ENCODE data around the gene TTC38. TPM values are rescaled to one million over a fixed set of nuclear protein-coding genes. Genes with fewer than 3 reads are reported as not detected.

The TTC38 gene
- total RNA-seq, 1 experiment from 2014 or later = 26.8 TPM

DNA sequence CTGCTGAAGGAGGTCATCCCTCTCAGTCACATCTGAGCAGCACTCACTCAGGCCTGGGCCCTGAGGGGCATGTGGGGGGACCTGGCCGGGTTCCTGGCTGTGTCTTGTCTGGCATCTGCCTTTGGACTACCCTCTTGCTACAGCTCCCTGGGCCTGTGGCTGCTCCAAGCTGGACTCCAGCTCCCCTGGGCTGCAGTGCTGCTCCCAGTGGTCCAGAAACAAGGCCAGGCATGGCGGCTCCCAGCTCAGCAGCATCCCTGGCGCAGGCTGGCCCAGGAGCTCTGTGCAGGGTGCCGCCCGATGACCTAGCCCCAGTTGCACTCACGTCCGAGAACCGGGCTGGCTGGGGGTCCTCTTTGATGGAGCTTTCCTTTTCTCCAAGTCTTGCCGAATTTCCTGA is 23.0 kb upstream of the TTC38 start:
- POLR2A ChIA-PET (ENCODE audit: unreplicated experiment) = no interaction called here
- TF ChIP-seq EZH2 (IDR thresholded peaks at IDR 0.05; ENCODE audit: low read length, unreplicated experiment) (no peak), EZH2phosphoT487 (IDR thresholded peaks at IDR 0.05; ENCODE audit: borderline replicate concordance, low read length) (no peak)
- TF ChIP-seq, protein P1, sequence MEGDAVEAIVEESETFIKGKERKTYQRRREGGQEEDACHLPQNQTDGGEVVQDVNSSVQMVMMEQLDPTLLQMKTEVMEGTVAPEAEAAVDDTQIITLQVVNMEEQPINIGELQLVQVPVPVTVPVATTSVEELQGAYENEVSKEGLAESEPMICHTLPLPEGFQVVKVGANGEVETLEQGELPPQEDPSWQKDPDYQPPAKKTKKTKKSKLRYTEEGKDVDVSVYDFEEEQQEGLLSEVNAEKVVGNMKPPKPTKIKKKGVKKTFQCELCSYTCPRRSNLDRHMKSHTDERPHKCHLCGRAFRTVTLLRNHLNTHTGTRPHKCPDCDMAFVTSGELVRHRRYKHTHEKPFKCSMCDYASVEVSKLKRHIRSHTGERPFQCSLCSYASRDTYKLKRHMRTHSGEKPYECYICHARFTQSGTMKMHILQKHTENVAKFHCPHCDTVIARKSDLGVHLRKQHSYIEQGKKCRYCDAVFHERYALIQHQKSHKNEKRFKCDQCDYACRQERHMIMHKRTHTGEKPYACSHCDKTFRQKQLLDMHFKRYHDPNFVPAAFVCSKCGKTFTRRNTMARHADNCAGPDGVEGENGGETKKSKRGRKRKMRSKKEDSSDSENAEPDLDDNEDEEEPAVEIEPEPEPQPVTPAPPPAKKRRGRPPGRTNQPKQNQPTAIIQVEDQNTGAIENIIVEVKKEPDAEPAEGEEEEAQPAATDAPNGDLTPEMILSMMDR (conservative IDR thresholded peaks at IDR 0.05; ENCODE audit: low read depth, low read length) = no peak
- no peak overlapping the region for H3K9ac ChIP-seq (ENCODE audit: low read length)
- BruUV-seq (replicated peaks) = no TSS peak
- no peak overlapping the region for H3K27ac ChIP-seq (ENCODE audit: low read length)
- no peak overlapping the region for H2AFZ ChIP-seq (ENCODE audit: low read length)
- intact Hi-C loops (cut with micrococcal nuclease) = no loop called here
- no peak for DNase-seq
- H3K4me2 ChIP-seq (ENCODE audit: low read length) = no peak overlapping the region
- CTCF ChIA-PET = no interaction called here
- H3K36me3 ChIP-seq (ENCODE audit: low read depth, low read length) = no peaks in the 10 kb centered on the region
- H3K9me3 ChIP-seq (ENCODE audit: low read length) = no peaks in the 10 kb centered on the region
- no peaks in the 10 kb centered on the region for H3F3A ChIP-seq (ENCODE audit: low read length, unreplicated experiment)
- H3K27me3 ChIP-seq (ENCODE audit: low read length) = no peaks in the 10 kb centered on the region
- H3K4me3 ChIP-seq (ENCODE audit: low read length) = no peak overlapping the region
- no peaks in the 10 kb centered on the region for H4K20me1 ChIP-seq (ENCODE audit: low read length)
- no peak for ATAC-seq
- H3K79me2 ChIP-seq (ENCODE audit: low read length) = 0 out of 2 replicates have a peak, but pooled peaks cover 6% of the 10 kb centered on the region
- H3K4me1 ChIP-seq (ENCODE audit: insufficient read depth, low read length) = no peaks in the 10 kb centered on the region
- no peaks in the 10 kb centered on the region for H3K9me2 ChIP-seq (replicated peaks; ENCODE audit: low read length)

DNA sequence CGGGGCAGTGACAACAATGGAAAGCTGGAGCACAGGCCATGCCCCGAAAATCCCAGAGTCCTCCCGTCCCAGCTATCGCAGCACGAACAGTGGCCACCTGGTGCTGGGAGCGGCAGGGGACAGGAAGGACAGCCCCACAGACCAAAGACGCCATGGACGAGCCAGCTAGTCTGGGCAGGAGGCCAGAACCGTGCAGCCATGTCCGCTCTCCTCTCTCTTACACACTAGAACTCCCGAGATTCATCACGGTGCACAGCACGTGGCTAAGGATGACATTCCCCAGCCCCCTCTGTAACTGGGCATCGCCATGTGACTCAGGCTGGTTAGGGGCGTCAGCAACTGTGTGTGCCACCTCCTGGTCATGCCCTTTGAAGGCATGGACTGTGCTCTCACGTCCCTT is 22.3 kb upstream of the TTC38 start:
- ATAC-seq (no peak), DNase-seq (no peak)
- Histone ChIP-seq H3K9ac (ENCODE audit: low read length) (no peak overlapping the region), H2AFZ (ENCODE audit: low read length) (no peak overlapping the region), H3K4me3 (ENCODE audit: low read length) (no peak overlapping the region), H3K4me1 (ENCODE audit: insufficient read depth, low read length) (peaks cover under 1% of the 10 kb centered on the region; the same call in 1 of the 2 replicates), H3F3A (ENCODE audit: low read length, unreplicated experiment) (no peaks in the 10 kb centered on the region), H4K20me1 (ENCODE audit: low read length) (no peaks in the 10 kb centered on the region), H3K79me2 (ENCODE audit: low read length) (peaks cover 8% of the 10 kb centered on the region), H3K27ac (ENCODE audit: low read length) (no peak overlapping the region), H3K9me2 (replicated peaks; ENCODE audit: low read length) (no peaks in the 10 kb centered on the region), H3K4me2 (ENCODE audit: low read length) (no peak overlapping the region), H3K27me3 (ENCODE audit: low read length) (no peaks in the 10 kb centered on the region), H3K9me3 (ENCODE audit: low read length) (no peaks in the 10 kb centered on the region), H3K36me3 (ENCODE audit: low read depth, low read length) (no peaks in the 10 kb centered on the region)
- intact Hi-C loops (cut with micrococcal nuclease) = no loop called here
- BruUV-seq (replicated peaks) = no TSS peak
- ChIA-PET POLR2A (ENCODE audit: unreplicated experiment) (no interaction called here), CTCF (no interaction called here)
- TF ChIP-seq EZH2 (IDR thresholded peaks at IDR 0.05; ENCODE audit: low read length, unreplicated experiment) (no peak), EZH2phosphoT487 (IDR thresholded peaks at IDR 0.05; ENCODE audit: borderline replicate concordance, low read length) (no peak)
- TF ChIP-seq, protein P1 (conservative IDR thresholded peaks at IDR 0.05; ENCODE audit: low read depth, low read length) = no peak

DNA sequence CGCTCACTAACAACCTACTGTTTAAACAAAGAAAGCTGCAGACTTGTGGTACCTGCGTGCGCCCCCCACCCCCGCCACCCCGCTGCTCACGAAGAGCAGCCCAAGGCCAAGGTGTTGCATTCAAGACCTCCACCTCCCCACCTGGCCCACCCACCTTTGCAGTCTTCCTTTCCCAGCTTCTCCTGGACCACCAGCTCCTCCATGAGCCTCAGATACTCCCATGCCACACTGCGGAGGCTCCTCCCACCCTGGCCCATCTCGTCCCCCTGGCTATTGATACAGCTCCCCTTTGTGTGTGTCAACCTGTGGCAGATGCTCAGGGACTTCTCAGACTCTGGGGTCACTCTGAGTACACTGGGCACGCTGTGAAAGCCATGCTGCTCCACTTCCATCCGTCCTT is 21.6 kb upstream of the TTC38 start:
- Histone ChIP-seq H3K27ac (ENCODE audit: low read length) (no peak overlapping the region), H3K9me3 (ENCODE audit: low read length) (no peaks in the 10 kb centered on the region), H3K79me2 (ENCODE audit: low read length) (peaks cover 14% of the 10 kb centered on the region), H4K20me1 (ENCODE audit: low read length) (no peaks in the 10 kb centered on the region), H2AFZ (ENCODE audit: low read length) (no peak overlapping the region), H3K36me3 (ENCODE audit: low read depth, low read length) (no peaks in the 10 kb centered on the region), H3K9ac (ENCODE audit: low read length) (no peak overlapping the region), H3K4me1 (ENCODE audit: insufficient read depth, low read length) (peaks cover 7% of the 10 kb centered on the region), H3K4me2 (ENCODE audit: low read length) (no peak overlapping the region), H3K27me3 (ENCODE audit: low read length) (no peaks in the 10 kb centered on the region), H3K4me3 (ENCODE audit: low read length) (no peak overlapping the region), H3F3A (ENCODE audit: low read length, unreplicated experiment) (no peaks in the 10 kb centered on the region), H3K9me2 (replicated peaks; ENCODE audit: low read length) (no peaks in the 10 kb centered on the region)
- BruUV-seq (replicated peaks) = no TSS peak
- DNase-seq = no peak
- CTCF ChIA-PET = no interaction called here
- intact Hi-C loops (cut with micrococcal nuclease) = no loop called here
- ATAC-seq = no peak
- TF ChIP-seq EZH2phosphoT487 (IDR thresholded peaks at IDR 0.05; ENCODE audit: borderline replicate concordance, low read length) = no peak
- TF ChIP-seq EZH2 (IDR thresholded peaks at IDR 0.05; ENCODE audit: low read length, unreplicated experiment) = no peak
- TF ChIP-seq, protein P1 (conservative IDR thresholded peaks at IDR 0.05; ENCODE audit: low read depth, low read length) = no peak
- POLR2A ChIA-PET (ENCODE audit: unreplicated experiment) = interaction anchor here (0.5 kb wide), 1 partner anchor 68 kb away, joined by 4 read pairs; no protein-coding TSS in a partner anchor

Data from PC-3 (cell line).